Body of pancreas (tissue), 4 donors: ENCODE data around the gene CEP170.

ENCODE experiments used
- CTCF ChIP-seq, 7 experiments: fragments of 450-650 bp in 4 of 7; fragments of 200-600 bp in 3 of 7; sonication (generic) in 3 of 7; IDR thresholded peaks; one replicate each; pipeline ENCODE4 v1.5.1; 2016 to 2019; ENCODE audit warnings: antibody characterized with exemption in 7 of 7
- POLR2A ChIP-seq, 3 donors: fragments of 450-650 bp; IDR thresholded peaks; one replicate each; pipeline ENCODE4 v1.6.1; 2016; ENCODE audit warnings: antibody characterized with exemption in 3 of 3, mild to moderate bottlenecking in 2 of 3

GRCh38 chr1:243272401-243272800, 17.3 kb upstream of the CEP170 start:
- no peak for TF ChIP-seq CTCF (IDR thresholded peaks at IDR 0.05)
- TF ChIP-seq POLR2A (IDR thresholded peaks at IDR 0.05): no peak
